Adrenal gland (tissue), 12 donors: ENCODE measurements around the gene TLE6. TPM values are rescaled to one million over a fixed set of nuclear protein-coding genes. Genes with fewer than 3 reads are reported as not detected.

Source experiments
- DNase-seq, 7 donors: peaks; one replicate each; pipeline ENCODE4 v3.0.0-alpha.2; 2019 to 2020
- H3K27ac ChIP-seq, 5 donors: fragments of 200-600 bp; sonication (generic) in 4 of 5; 1 replicate in 3 of 5; 2 replicates in 2 of 5; pipeline versions ENCODE4 v1.5.1 to v1.8.0; 2016 to 2020; ENCODE audit warnings: mild to moderate bottlenecking in 1 of 5
- H3K27me3 ChIP-seq: fragments of 200-600 bp; 2 replicates; pipeline ENCODE4 v1.8.0; 2021
- H3K36me3 ChIP-seq, 2 donors: fragments of 200-600 bp; replicated peaks in 1 of 2; 1 replicate in 1 of 2; 2 replicates in 1 of 2; pipeline versions ENCODE4 v1.5.1 to v1.8.0; 2018 to 2022
- H3K4me1 ChIP-seq, 2 donors: fragments of 200-600 bp; replicated peaks in 1 of 2; 1 replicate in 1 of 2; 2 replicates in 1 of 2; pipeline versions ENCODE4 v1.5.1 to v1.8.0; 2018 to 2021
- H3K4me3 ChIP-seq, 4 donors: fragments of 200-600 bp; sonication (generic) in 3 of 4; one replicate each; pipeline ENCODE4 v1.5.1; 2016 to 2018
- H3K9me3 ChIP-seq, 3 donors: fragments of 200-600 bp; sonication (generic) in 1 of 3; replicated peaks in 1 of 3; 1 replicate in 2 of 3; 2 replicates in 1 of 3; pipeline versions ENCODE4 v1.5.1 to v1.8.0; 2016 to 2021
- CTCF ChIP-seq, 6 experiments: fragments of 450-650 bp in 4 of 6; fragments of 200-600 bp in 2 of 6; sonication (generic) in 1 of 6; IDR thresholded peaks; 1 replicate in 5 of 6; 2 replicates in 1 of 6; pipeline versions ENCODE4 v1.5.1 to v1.8.0; 2016 to 2021; ENCODE audit warnings: antibody characterized with exemption in 6 of 6, mild to moderate bottlenecking in 2 of 6, moderate library complexity in 1 of 6
- POLR2A ChIP-seq, 2 donors: fragments of 450-650 bp; IDR thresholded peaks; one replicate each; pipeline ENCODE4 v1.6.1; 2017; ENCODE audit warnings: antibody characterized with exemption in 2 of 2, mild to moderate bottlenecking in 2 of 2, moderate library complexity in 1 of 2
- WGBS, 4 donors: extraction: QIAGEN DNeasy Blood & Tissue Kit in 2 of 4; methylation state at CpG; one replicate each; pipeline versions ENCODE4 v1.1.5 to v1.1.7; 2013 to 2017; 5-methylcytosine and 5-hydroxymethylcytosine counted together
- intact Hi-C, 2 donors: fragments of 100-400 bp; cut with DNase I; formaldehyde crosslinking; loops; one replicate each; pipeline versions ENCODE4 v1.14.1 to v1.15.0; 2022 to 2023
- polyA plus RNA-seq, 3 donors: library from polyadenylated mRNA; stranded (reverse); fragments of 200-250 nt in 2 of 3; fragments of 350-450 nt in 1 of 3; fragmentation: Illumina TruSeq in 1 of 3; extraction: RNeasy Lipid Tissue Mini Kit (QIAGEN cat#74804) in 1 of 3; gene quantifications; one replicate each; pipeline ENCODE4 v1.2.3, GENCODE V29; 2013 to 2014
- total RNA-seq, 9 donors: library from RNA; depleted of rRNA in 4 of 9; stranded (reverse); fragments of >200 nt in 4 of 9; fragments of 120-200 nt in 1 of 9; fragmentation: NEBNext Ultra II Directional in 1 of 9; extraction: Animal tissue kit (Norgen Biotek cat#: 25700) in 1 of 9; gene quantifications; one replicate each; pipeline versions ENCODE4 v1.1.0 to v1.2.4, GENCODE V29; 2013 to 2023
- donor health status: healthy with polysubstance abuse.
- donor health status: Bipolar disorder and iron deficiency.
- donor health status: DM: yes; HTN: yes; CAD: no.
- donor health status: DM: no; HTN: no; CAD: no.
- donor health status: DM: no; HTN: no; CAD: no.
- donor health status: DM: yes; HTN: yes; CAD: no.

TLE6 gene
- total and polyA plus RNA-seq, 12 donors = 0.48 to 13.9 (median 2.0) TPM

- H3K9me3 ChIP-seq = no peaks in the 10 kb centered on the region
- H3K27me3 ChIP-seq = no peaks in the 10 kb centered on the region
- no peaks in the 10 kb centered on the region for H3K36me3 ChIP-seq
- intact Hi-C loops = loop anchor here (10.0 kb wide), 2 partner anchors 124 to 154 kb away; no protein-coding TSS in a partner anchor
- H3K4me1 ChIP-seq = peaks cover 12 to 13% of the 10 kb centered on the region in 2 donors
- TF ChIP-seq CTCF (IDR thresholded peaks at IDR 0.05) (no peak), POLR2A (IDR thresholded peaks at IDR 0.05) (peak; percentile 80 to 91)
- WGBS, 4 donors = 0 to 2% (median 1%) methylated on average over 30 to 53 of the region's 53 CpGs
- H3K4me3 ChIP-seq = peak overlapping the region; percentile 52 to 93 (median 81)
- peak; percentile 100 for DNase-seq
- peak overlapping the region; percentile 90 to 97 (median 96) for H3K27ac ChIP-seq
Observed at GRCh38 chr19:2950286-2951124, 26.9 kb upstream of the TLE6 start.

GRCh38 chr19:2952953-2953481, 24.3 kb upstream of the TLE6 start:
- intact Hi-C loops = loop anchor here (10.0 kb wide), 2 partner anchors 122 to 152 kb away; no protein-coding TSS in a partner anchor
- 29 to 34% (median 32%) methylated on average over 8 to 9 of the region's 9 CpGs for WGBS, 4 donors
- H3K27ac ChIP-seq = peak overlapping the region in 3 of 5 donors; percentile 9 to 44 (median 10)

GRCh38 chr19:2957160-2957559, 20.2 kb upstream of the TLE6 start:
- Histone ChIP-seq H3K9me3 (no peaks in the 10 kb centered on the region), H3K27ac (no peak overlapping the region), H3K36me3 (no peaks in the 10 kb centered on the region), H3K27me3 (no peaks in the 10 kb centered on the region), H3K4me3 (no peak overlapping the region), H3K4me1 (no peaks in the 10 kb centered on the region)
- DNase-seq = no peak
- intact Hi-C loops = loop anchor here (10.0 kb wide), 2 partner anchors 118 to 148 kb away; no protein-coding TSS in a partner anchor
- WGBS, 4 donors = 90 to 94% (median 92%) methylated on average over 5 of the region's 5 CpGs
- no peak for TF ChIP-seq POLR2A (IDR thresholded peaks at IDR 0.05)
- no peak for TF ChIP-seq CTCF (IDR thresholded peaks at IDR 0.05)

More at GRCh38 chr19:2952953-2953481, 24.3 kb upstream of the TLE6 start:
- TF ChIP-seq CTCF (IDR thresholded peaks at IDR 0.05) (peak in 3 of 6 experiments; percentile 9 to 20 (median 16)), POLR2A (IDR thresholded peaks at IDR 0.05) (peak in 1 of 2 donors; percentile 34)
- no peaks in the 10 kb centered on the region for H3K9me3 ChIP-seq
- H3K36me3 ChIP-seq = no peaks in the 10 kb centered on the region
- H3K4me3 ChIP-seq = peak overlapping the region in 1 of 4 donors; percentile 30
- H3K4me1 ChIP-seq = peaks cover 11% of the 10 kb centered on the region in 2 donors
- no peak for DNase-seq
- H3K27me3 ChIP-seq = no peaks in the 10 kb centered on the region

- peak in 1 of 7 donors; percentile 59 for DNase-seq
- Histone ChIP-seq H3K27ac (no peak overlapping the region), H3K4me3 (no peak overlapping the region), H3K4me1 (no peaks in the 10 kb centered on the region), H3K9me3 (no peaks in the 10 kb centered on the region), H3K36me3 (no peaks in the 10 kb centered on the region), H3K27me3 (no peaks in the 10 kb centered on the region)
- TF ChIP-seq CTCF (IDR thresholded peaks at IDR 0.05) (no peak), POLR2A (IDR thresholded peaks at IDR 0.05) (no peak)
- WGBS, 4 donors = 66 to 74% (median 71%) methylated on average over 11 to 12 of the region's 12 CpGs
- intact Hi-C loops = loop anchor here (5.0 to 10.0 kb wide), 2 partner anchors 145 to 202 kb away; no protein-coding TSS in a partner anchor
Observed at GRCh38 chr19:2960120-2960519, 17.2 kb upstream of the TLE6 start.
